Endodermal cell (in vitro differentiated cells): ENCODE data around the gene RBM4. TPM values are rescaled to one million over a fixed set of nuclear protein-coding genes. Genes with fewer than 3 reads are reported as not detected.

Experiments
- DNase-seq: peaks from one replicate; pipeline ENCODE4 v3.0.0-alpha.2; 2017
- H3K27ac ChIP-seq: 2 replicates; pipeline ENCODE4 v1.5.1; 2013; ENCODE audit warnings: mild to moderate bottlenecking, low read depth, low read length, moderate library complexity
- H3K27me3 ChIP-seq: 2 replicates; pipeline ENCODE4 v1.6.1; 2013; ENCODE audit warnings: mild to moderate bottlenecking, low read length, moderate library complexity; ENCODE audit not compliant: insufficient read depth, control insufficient read depth, poor library complexity, severe bottlenecking
- H3K36me3 ChIP-seq: 2 replicates; pipeline ENCODE4 v1.7.0; 2013; ENCODE audit warnings: mild to moderate bottlenecking, low read length, moderate library complexity; ENCODE audit not compliant: control insufficient read depth, insufficient read depth
- H3K4me1 ChIP-seq: one replicate; pipeline ENCODE4 v1.7.0; 2013; ENCODE audit warnings: low read length; ENCODE audit not compliant: control insufficient read depth, insufficient read depth
- H3K4me3 ChIP-seq: 2 replicates; pipeline ENCODE4 v1.5.1; 2013; ENCODE audit warnings: mild to moderate bottlenecking, low read length, moderate library complexity
- H3K9ac ChIP-seq: 2 replicates; pipeline ENCODE4 v1.6.1; 2013; ENCODE audit warnings: mild to moderate bottlenecking, low read length, moderate library complexity; ENCODE audit not compliant: poor library complexity, severe bottlenecking; ENCODE audit errors: extremely low read depth
- H3K9me3 ChIP-seq: 2 replicates; pipeline ENCODE4 v1.6.1; 2013; ENCODE audit warnings: mild to moderate bottlenecking, low read length, moderate library complexity; ENCODE audit not compliant: control insufficient read depth
- H3K27ac Mint-ChIP-seq: 2 replicates; pipeline ENCODE4 v1.8.0; 2020; ENCODE audit warnings: mixed read lengths
- H3K27me3 Mint-ChIP-seq: 2 replicates; pipeline ENCODE4 v1.8.0; 2021; ENCODE audit warnings: mild to moderate bottlenecking, mixed read lengths; ENCODE audit not compliant: insufficient read depth
- H3K36me3 Mint-ChIP-seq: 2 replicates; pipeline ENCODE4 v1.8.0; 2020; ENCODE audit warnings: low read depth, mixed read lengths
- H3K4me1 Mint-ChIP-seq: 2 replicates; pipeline ENCODE4 v1.8.0; 2020; ENCODE audit warnings: mixed read lengths
- H3K4me3 Mint-ChIP-seq: 2 replicates; pipeline ENCODE4 v1.8.0; 2020; ENCODE audit warnings: mild to moderate bottlenecking, moderate library complexity, mixed read lengths
- H3K9me3 Mint-ChIP-seq: 2 replicates; pipeline ENCODE4 v1.8.0; 2020; ENCODE audit warnings: mild to moderate bottlenecking, mixed read lengths
- WGBS, 2 experiments: methylation state at CpG; one replicate each; pipeline versions ENCODE4 v1.1.5 to v1.1.7; 2013; ENCODE audit warnings: missing lambda C conversion rate in 2 of 2, mixed read lengths in 1 of 2; ENCODE audit not compliant: insufficient coverage in 1 of 2, insufficient read length in 1 of 2; 5-methylcytosine and 5-hydroxymethylcytosine counted together
- total RNA-seq, 2 donors: library from RNA; stranded (reverse); fragmentation: NEBNext Ultra II Directional in 1 of 2; extraction: Animal tissue kit (Norgen Biotek cat#: 25700) in 1 of 2; gene quantifications; 2 replicates in 1 of 2; 3 replicates in 1 of 2; pipeline ENCODE4 v1.2.1, GENCODE V29; 2021
- TF ChIP-seq, protein P1 (sequence below): fragments of 200-600 bp; sonication (generic); conservative IDR thresholded peaks from 2 replicates; pipeline ENCODE4 v1.5.0; 2021; ENCODE audit warnings: antibody characterized with exemption, mild to moderate bottlenecking

Gene RBM4
- total RNA-seq, 2 donors from 2014 or later = 151 to 191 TPM

GRCh38 chr11:66687831-66688281, 49.4 kb downstream of the RBM4 start:
- Histone ChIP-seq H3K36me3 (peaks cover 28% of the 10 kb centered on the region), H3K27ac (no peak overlapping the region), H3K27me3 (no peaks in the 10 kb centered on the region), H3K9ac (no peak overlapping the region), H3K4me1 (no peaks in the 10 kb centered on the region), H3K9me3 (no peaks in the 10 kb centered on the region), H3K4me3 (no peak overlapping the region)
- Mint-ChIP-seq H3K4me3 (no peak overlapping the region), H3K27ac (no peak overlapping the region), H3K27me3 (no peaks in the 10 kb centered on the region), H3K4me1 (no peaks in the 10 kb centered on the region), H3K9me3 (no peaks in the 10 kb centered on the region), H3K36me3 (peaks cover 11% of the 10 kb centered on the region)
- no peak for DNase-seq
- TF ChIP-seq, protein P1, sequence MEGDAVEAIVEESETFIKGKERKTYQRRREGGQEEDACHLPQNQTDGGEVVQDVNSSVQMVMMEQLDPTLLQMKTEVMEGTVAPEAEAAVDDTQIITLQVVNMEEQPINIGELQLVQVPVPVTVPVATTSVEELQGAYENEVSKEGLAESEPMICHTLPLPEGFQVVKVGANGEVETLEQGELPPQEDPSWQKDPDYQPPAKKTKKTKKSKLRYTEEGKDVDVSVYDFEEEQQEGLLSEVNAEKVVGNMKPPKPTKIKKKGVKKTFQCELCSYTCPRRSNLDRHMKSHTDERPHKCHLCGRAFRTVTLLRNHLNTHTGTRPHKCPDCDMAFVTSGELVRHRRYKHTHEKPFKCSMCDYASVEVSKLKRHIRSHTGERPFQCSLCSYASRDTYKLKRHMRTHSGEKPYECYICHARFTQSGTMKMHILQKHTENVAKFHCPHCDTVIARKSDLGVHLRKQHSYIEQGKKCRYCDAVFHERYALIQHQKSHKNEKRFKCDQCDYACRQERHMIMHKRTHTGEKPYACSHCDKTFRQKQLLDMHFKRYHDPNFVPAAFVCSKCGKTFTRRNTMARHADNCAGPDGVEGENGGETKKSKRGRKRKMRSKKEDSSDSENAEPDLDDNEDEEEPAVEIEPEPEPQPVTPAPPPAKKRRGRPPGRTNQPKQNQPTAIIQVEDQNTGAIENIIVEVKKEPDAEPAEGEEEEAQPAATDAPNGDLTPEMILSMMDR = no peak
- WGBS, 2 experiments = 92 to 100% methylated on average over 5 to 13 of the region's 13 CpGs

DNA sequence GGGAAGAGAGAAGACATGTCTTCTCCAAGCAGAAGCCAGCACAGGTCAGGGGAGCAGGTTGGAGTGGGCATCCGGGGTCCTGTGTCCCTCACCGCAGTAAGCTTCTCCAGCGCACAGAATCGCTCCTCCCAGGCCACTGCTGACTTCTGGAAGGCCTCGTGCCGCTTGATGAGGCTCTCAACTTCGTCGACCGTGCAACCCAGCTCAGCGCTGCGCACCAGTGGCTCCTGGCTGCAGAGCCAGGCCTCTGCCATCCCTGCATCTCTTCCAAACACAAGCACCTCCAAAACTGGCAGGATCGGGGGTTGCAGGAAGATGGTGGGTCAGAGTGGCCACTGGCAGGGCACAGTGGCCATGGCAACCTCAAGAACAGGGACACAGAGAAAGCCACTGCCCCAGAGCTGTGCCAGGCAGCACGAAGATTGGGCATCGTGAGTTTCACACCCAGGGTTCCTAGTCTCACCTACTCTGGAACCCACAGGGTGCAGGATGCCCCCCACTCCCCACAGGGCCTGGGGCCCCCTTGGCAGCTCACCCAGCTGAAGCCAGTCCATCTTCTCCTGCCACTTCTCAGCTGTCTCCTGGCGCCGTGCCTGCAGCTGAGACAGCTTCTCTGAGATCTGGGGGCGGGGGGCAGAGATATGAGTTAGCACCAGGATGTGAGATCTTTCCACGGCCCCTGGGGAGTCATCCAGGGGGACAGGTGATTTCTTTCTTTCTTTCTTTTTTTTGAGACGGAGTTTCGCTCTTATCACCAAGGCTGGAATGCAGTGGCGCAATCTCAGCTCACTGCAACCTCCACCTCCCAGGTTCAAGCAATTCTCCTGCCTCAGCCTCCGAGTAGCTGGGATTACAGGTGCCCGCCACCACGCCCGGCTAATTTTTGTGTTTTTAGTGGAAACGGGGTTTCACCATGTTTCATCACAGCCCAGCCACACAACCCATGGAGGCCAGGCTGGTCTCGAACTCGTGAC, 50.3 kb downstream of the RBM4 start:
- Histone ChIP-seq H3K4me1 (no peaks in the 10 kb centered on the region), H3K4me3 (no peak overlapping the region), H3K27me3 (no peaks in the 10 kb centered on the region), H3K9ac (no peak overlapping the region), H3K9me3 (no peaks in the 10 kb centered on the region), H3K27ac (no peak overlapping the region), H3K36me3 (peaks cover 36% of the 10 kb centered on the region)
- H3K27ac Mint-ChIP-seq = no peak overlapping the region
- no peaks in the 10 kb centered on the region for H3K4me1 Mint-ChIP-seq
- no peaks in the 10 kb centered on the region for H3K27me3 Mint-ChIP-seq
- WGBS, 2 experiments = 93 to 96% methylated on average over 17 to 28 of the region's 28 CpGs
- peaks cover 11% of the 10 kb centered on the region for H3K36me3 Mint-ChIP-seq
- TF ChIP-seq, protein P1 = no peak
- DNase-seq = no peak
- no peaks in the 10 kb centered on the region for H3K9me3 Mint-ChIP-seq
- no peak overlapping the region for H3K4me3 Mint-ChIP-seq

DNA sequence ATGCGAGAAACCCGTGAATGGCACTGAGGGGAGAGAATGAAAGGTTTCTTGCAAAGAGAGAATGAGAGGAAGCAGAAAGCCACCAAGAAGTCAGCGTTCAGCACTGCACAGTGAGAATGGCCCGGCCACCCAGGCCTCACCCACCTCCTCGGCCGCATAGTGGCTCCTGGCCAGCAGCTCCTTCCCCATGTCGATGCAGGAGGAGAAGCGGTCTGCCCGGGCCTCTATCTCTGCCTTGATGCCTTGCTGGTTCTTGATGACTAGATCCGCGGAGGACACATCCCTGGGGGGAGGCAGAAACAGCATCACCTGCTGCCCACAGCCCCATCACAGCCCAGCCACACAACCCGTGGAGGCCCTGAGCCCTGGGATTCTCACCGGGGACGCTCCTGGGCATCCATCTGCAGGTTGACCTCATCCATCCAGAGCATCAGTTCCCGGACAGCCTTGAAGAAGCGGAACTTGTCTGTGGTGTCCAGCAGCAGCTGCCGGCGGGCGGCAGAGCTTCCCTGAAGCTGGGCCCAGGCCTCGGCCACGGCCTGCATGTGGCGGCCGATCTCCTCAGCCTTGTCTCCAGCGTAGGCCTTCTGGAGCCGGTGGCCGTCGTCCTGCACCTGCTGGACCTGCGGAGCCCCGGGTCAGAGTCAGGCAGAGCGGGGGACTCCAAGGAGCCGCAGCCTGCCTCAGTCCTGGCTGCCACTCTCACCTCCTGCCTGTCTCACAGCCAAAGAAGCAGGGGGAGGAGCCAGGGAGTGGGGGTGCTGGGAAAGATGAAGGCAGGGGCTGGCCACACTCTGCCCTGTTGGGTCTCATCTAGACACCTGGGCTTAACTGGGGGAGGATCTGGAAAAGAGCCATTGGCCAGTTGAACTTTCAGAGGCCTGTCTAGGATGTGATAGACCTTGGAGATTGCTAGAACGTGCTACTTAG, 51.4 kb downstream of the RBM4 start:
- H3K4me3 ChIP-seq = no peak overlapping the region
- H3K9ac ChIP-seq = no peak overlapping the region
- Mint-ChIP-seq H3K9me3 (no peaks in the 10 kb centered on the region), H3K4me3 (no peak overlapping the region), H3K27ac (no peak overlapping the region), H3K36me3 (peaks cover 6% of the 10 kb centered on the region), H3K4me1 (no peaks in the 10 kb centered on the region), H3K27me3 (no peaks in the 10 kb centered on the region)
- TF ChIP-seq, protein P1 = no peak
- no peaks in the 10 kb centered on the region for H3K4me1 ChIP-seq
- H3K27me3 ChIP-seq = no peaks in the 10 kb centered on the region
- 94 to 96% methylated on average over 18 to 32 of the region's 32 CpGs for WGBS, 2 experiments
- no peak overlapping the region for H3K27ac ChIP-seq
- no peaks in the 10 kb centered on the region for H3K9me3 ChIP-seq
- DNase-seq = no peak
- peaks cover 42% of the 10 kb centered on the region for H3K36me3 ChIP-seq
